GM12874 (cell line): Measurements from ENCODE around the gene ANKRD13D.

Experiments
- TF ChIP-seq, protein P1 (sequence below): IDR thresholded peaks from 2 replicates; pipeline ENCODE4 v1.5.1; 2011; ENCODE audit warnings: low read depth, mild to moderate bottlenecking, control low read depth, low read length, moderate library complexity; ENCODE audit not compliant: insufficient read depth

Gene ANKRD13D

DNA sequence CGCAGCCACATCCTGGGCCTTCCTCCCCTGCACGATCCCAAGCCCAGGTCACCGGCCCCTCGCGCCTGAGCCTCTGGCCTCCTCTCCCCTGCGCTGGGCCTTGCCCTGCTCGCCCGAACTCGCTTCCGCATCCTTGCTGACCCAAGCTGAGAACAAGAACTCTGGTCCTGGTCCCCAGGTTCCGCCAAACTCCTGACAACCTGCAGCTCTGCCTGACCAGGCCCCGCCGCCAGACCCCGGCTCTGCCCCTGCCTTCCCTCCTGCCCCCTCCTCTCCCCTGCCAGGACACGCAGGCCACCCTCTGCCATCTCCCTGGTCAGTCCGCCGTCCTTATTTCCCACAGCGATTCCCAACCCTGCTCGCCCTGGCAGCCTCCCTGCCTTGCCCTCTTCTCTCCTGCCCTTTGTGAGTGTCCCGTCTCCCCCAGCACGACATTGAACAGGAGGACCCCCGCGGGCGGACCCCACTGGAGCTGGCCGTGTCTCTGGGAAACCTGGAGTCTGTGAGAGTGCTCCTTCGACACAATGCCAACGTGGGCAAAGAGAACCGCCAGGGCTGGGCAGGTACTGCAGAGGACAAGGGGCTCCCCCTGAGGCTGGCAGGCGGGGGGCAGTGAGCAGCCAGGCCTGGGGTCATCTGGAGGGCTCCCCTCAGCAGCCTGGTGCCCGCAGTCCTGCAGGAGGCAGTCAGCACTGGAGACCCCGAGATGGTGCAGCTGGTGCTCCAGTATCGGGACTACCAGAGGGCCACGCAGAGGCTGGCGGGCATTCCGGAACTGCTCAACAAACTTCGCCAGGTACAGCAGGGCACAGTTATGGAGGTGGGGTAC is 762 bp downstream of the ANKRD13D start:
- TF ChIP-seq, protein P1, sequence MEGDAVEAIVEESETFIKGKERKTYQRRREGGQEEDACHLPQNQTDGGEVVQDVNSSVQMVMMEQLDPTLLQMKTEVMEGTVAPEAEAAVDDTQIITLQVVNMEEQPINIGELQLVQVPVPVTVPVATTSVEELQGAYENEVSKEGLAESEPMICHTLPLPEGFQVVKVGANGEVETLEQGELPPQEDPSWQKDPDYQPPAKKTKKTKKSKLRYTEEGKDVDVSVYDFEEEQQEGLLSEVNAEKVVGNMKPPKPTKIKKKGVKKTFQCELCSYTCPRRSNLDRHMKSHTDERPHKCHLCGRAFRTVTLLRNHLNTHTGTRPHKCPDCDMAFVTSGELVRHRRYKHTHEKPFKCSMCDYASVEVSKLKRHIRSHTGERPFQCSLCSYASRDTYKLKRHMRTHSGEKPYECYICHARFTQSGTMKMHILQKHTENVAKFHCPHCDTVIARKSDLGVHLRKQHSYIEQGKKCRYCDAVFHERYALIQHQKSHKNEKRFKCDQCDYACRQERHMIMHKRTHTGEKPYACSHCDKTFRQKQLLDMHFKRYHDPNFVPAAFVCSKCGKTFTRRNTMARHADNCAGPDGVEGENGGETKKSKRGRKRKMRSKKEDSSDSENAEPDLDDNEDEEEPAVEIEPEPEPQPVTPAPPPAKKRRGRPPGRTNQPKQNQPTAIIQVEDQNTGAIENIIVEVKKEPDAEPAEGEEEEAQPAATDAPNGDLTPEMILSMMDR: no peak

DNA sequence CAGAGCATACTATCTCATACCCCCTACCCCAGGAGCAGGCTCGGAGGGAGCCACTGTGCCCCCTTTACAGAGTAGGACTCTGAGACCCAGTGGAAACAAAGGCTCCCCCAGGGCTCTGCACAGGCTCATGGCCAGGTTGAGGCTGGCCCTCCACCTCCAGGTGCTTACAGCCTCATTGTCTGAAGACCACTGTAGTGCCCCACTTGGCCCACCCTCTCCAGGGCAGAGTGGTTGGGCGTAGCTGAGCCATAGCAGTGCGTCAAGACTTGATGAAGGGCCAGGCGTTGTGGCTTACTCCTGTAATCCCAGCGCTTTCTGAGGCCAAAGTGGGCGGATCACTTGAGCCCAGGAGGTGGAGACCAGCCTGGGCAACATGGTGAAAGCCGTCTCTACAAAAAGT is 1.7 kb downstream of the ANKRD13D start:
- TF ChIP-seq, protein P1: no peak

DNA sequence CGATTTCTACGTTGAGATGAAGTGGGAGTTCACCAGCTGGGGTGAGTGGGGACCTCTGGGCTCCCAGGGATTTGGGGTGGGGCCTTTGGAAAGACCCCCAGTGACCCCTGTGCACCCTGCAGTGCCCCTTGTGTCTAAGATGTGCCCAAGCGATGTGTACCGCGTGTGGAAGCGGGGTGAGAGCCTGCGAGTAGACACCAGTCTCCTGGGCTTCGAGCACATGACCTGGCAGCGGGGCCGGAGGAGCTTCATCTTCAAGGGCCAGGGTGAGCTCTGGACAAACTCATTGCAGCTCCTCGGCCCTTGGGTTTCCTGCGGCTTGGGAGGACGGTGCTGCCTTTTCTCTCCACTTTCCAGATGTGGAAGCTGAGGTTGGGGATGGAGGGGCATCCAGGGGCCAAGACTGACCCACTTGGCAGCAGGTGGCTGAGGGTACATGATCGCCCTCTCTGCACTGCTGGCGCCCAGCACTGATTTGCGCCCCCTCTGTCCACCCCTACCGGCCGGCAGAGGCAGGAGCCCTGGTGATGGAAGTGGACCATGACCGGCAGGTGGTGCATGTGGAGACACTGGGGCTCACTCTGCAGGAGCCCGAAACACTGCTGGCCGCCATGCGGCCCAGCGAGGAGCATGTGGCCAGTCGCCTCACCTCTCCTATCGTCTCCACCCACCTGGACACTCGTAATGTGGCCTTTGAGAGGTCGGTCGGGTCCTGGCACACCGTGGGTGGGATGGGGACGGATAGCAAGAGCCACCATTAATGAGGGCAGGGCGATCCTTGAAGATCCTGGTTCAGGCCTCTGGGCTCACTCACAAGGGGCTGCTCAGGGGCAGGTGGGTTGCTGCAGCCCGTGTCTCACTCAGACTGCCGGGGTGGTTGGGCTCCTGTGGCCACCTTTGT is 2.6 kb downstream of the ANKRD13D start:
- TF ChIP-seq, protein P1: no peak

DNA sequence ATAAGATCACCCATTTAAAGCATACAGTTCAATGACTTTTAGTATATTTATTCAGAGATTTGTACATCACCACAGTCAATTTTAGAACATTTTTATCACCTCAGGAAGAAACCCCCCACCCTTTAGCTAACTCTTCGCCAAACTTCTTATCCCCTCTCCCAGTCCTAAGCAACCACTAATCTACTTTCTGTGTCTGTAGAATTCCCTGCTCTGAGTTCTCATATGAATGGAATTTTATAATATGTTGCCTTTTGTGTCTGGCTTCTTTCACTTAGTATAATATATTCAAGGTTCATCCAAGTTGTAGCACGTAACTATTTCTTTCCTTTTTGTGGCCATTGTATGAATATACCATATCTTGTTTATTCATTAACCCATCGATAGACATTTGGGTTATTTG is 3.6 kb downstream of the ANKRD13D start:
- TF ChIP-seq, protein P1: no peak

DNA sequence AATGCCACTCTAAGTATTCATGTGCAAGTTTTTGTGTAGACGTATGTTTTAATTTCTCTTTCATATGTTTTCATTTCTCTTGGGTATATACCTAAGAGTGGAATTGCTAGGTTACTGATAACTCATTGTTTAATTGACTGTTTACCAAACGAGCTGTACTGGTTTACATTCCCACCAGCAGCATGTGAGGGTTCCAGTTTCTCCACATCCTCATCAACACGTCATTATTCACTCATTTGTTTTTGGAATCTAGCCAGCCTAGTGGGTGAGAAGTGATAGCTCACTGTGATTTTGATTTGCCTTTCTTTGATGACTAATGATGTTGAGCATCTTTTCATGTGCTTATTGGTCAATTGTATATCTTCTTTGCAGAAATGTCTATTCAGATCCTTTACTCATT is 4.0 kb downstream of the ANKRD13D start:
- TF ChIP-seq, protein P1: no peak

DNA sequence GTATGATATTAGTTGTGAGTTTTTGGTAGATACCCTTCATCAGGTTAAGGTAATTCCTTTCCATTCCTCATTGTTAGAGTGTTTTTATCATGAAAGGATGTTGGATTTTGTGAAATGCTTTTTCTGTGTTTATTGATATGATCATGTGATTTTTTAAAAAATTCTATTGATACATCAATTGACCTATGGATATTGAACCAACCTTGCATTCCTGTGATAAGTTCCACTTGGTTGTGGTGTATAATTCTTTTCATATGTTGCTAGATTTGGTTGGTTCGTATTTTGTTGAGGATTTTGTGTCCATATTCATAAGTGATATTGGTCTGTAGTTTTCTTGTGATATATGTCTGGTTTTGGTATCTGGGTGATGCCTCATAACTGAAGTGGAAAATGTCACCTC is 6.7 kb downstream of the ANKRD13D start:
- TF ChIP-seq, protein P1: no peak

DNA sequence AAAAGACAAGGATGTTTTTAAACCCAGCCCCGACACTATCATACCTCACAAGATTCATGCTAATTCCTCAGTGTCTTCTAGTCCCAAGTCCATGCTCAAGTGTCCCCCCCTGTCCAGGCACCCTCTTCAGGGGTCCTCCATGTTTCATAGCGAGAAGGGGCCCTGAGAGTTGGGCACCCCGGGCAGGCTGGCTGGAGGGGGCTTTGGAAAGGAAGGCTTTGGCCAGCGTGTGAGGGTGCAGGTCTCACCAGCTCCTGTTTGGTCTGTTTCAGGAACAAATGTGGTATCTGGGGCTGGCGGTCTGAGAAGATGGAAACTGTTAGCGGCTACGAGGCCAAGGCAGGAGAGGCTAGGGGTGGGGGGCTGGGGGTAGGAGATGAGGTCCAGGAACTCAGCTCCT is 9.7 kb downstream of the ANKRD13D start:
- TF ChIP-seq, protein P1: no peak
